AG09309 (cell line): ENCODE data around the gene PTPRN2.

ENCODE experiments used
- DNase-seq: peaks from one replicate; pipeline ENCODE4 v3.0.0-alpha.2; 2010; ENCODE audit warnings: low read depth
- H3K4me3 ChIP-seq: 2 replicates; pipeline ENCODE4 v1.5.1; 2011; ENCODE audit warnings: mild to moderate bottlenecking, low read depth, low read length, moderate library complexity; ENCODE audit not compliant: control insufficient read depth
- TF ChIP-seq, protein P1 (sequence below): IDR thresholded peaks from 2 replicates; pipeline ENCODE4 v1.5.1; 2011; ENCODE audit warnings: mild to moderate bottlenecking, low read depth, low read length, inconsistent platforms; ENCODE audit not compliant: insufficient read depth, control insufficient read depth; ENCODE audit errors: missing control alignments

The PTPRN2 gene

DNA sequence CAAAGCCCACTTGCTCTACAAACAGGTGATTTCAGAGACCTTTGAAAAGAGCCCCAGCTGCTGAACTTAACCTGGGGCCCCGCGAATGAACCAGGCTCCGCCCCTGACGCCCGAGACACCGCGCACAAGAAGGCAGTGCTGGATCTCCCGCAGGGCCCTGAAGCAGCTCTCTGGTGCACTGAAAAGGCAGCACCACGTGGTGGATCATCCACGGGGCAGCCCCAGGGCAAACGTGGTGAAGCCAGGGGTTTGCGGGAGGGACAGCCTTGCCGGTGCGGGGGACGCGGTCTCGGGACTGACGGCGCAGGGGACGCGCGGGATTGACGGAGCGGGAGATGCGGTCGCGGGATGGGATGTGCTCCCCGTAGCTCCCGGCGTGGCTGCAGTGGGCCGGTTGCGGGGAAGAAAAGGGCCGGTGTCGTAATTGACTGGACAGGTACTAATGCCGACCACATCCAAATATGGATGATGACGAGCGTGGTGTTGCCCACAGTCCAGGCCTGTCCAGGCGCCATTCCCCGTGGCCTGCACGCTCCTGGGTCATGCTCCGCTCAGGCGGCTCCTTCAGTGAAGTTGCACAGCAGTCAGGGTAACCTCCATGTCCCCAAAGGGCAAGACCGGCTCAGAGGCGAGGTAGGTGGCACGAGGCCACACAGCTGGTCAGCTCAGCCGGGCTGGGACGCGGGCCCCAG lies 829.7 kb downstream of the PTPRN2 start:
- no peak for DNase-seq
- TF ChIP-seq, protein P1, sequence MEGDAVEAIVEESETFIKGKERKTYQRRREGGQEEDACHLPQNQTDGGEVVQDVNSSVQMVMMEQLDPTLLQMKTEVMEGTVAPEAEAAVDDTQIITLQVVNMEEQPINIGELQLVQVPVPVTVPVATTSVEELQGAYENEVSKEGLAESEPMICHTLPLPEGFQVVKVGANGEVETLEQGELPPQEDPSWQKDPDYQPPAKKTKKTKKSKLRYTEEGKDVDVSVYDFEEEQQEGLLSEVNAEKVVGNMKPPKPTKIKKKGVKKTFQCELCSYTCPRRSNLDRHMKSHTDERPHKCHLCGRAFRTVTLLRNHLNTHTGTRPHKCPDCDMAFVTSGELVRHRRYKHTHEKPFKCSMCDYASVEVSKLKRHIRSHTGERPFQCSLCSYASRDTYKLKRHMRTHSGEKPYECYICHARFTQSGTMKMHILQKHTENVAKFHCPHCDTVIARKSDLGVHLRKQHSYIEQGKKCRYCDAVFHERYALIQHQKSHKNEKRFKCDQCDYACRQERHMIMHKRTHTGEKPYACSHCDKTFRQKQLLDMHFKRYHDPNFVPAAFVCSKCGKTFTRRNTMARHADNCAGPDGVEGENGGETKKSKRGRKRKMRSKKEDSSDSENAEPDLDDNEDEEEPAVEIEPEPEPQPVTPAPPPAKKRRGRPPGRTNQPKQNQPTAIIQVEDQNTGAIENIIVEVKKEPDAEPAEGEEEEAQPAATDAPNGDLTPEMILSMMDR = no peak
- H3K4me3 ChIP-seq = no peak overlapping the region

DNA sequence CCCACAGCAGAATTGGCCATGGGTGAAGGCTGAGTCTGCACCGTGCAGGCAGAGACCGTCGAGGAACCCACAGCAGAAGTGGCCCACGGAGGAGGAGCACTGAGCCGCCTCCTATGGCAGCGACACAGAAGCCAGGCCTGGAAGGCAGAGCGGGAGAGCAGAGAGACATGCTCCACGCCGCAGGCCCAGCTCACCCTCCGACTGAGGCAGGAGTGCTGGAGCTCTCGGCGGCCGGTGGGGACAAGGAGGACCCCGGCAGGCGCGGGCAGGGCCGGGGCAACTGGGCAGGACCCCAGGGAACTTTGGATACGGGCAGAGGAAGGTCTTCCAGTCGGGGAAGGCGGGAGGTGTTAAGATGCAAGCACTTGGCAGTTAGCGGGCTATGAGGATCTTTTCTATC lies 830.4 kb downstream of the PTPRN2 start:
- TF ChIP-seq, protein P1 = no peak
- no peak overlapping the region for H3K4me3 ChIP-seq
- no peak for DNase-seq

DNA sequence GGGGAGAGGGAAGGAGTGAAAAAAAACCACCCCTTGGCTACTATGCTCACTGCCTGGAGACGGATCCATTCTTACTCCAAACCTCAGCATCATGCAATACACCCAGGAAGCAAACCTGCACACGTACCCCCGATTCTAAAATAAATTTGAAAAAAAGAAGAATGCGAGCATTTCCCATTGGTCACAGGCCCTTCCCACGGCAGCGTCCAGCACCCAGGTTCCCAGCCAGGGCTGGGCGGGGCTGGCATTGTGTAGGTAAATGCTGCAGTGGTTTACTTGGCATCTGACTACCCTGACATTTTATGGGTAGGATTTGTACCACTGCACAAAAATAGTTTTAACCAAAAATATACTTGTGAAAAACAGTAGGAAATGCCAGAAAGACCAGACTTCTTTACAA lies 831.9 kb downstream of the PTPRN2 start:
- no peak overlapping the region for H3K4me3 ChIP-seq
- TF ChIP-seq, protein P1 = no peak
- no peak for DNase-seq

DNA sequence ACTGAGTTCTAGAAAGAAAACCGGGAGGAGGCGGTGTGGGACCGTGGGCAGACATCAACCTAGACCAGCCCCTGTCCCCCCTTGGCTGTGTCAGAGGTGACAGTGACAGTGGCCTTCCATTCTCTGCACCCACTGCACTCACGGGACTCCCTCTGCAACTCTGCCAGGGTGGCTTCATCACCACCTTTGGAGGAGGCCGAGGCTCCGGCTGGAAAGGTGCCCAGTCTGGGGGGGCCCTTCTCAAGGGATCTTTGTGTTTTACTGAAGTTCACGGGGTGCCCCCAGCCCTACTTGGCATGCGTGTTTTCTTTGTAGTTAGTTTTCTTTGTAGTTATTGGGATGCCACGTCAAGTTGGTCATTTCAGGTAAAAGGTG lies 833.2 kb downstream of the PTPRN2 start:
- no peak for DNase-seq
- no peak overlapping the region for H3K4me3 ChIP-seq
- TF ChIP-seq, protein P1 = no peak

DNA sequence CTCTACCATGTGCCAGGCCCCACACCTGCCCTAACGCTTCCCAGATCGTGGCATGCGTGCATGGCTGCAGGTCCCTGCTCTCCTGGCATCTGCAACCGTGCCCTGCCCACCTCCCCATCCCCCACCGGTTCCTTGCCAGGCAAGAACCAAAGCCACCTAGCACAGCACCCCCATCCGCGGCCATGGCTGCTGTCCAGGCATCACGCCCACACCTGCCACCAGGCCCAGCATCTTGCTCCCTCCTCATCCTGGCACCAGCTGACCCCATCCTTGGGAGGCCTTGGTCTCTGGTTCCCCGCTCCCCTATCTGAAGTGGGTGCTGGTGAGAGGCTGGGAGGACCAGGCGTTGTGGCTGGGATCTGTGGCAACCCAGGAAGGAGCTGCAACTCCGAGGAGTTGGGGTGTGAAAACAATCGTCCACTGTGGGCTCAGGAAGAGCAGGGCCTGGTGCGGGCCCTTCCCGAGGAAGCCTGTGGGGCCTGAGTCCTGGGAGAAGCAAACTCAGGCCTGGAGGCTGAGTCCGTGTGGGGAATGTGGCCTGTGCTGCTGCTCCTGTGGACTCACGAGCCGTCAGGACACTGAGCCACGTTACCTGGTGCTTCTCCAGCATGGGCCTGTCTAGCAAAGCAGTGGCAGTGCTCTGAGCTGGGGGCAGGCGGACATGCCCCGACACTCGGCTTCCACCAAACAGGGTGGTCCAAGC lies 833.8 kb downstream of the PTPRN2 start:
- no peak overlapping the region for H3K4me3 ChIP-seq
- DNase-seq = no peak
- TF ChIP-seq, protein P1 = no peak

DNA sequence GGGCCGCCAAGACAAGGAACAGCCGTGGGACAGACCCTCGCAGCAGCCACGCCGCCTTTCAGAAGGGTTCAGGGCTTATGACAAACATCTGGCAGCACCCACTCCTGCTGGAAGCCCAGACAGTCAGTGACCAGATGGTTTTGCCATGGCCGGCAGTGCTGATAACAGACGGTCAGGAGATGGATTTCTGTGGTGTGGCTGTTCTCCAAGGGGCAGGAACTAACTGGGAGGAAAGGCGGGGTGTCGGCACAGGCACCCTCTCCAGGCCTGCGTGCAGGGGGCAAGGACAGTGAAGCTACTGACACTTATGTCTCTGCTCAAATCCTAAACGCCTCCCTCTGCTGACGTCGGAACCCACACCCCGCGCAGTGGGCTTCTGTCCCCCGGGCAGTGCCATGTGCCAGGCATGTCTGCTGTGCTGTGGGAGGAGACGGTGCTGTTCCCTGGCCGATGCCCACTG lies 834.8 kb downstream of the PTPRN2 start:
- no peak for DNase-seq
- TF ChIP-seq, protein P1 = no peak

More for the DNA sequence above, 834.8 kb downstream of the PTPRN2 start:
- no peak overlapping the region for H3K4me3 ChIP-seq
